ENCODE measurements around the gene ACSM5. TPM values are rescaled to one million over a fixed set of nuclear protein-coding genes. Genes with fewer than 3 reads are reported as not detected.

Gene ACSM5
- total RNA-seq, 2 experiments from 2014 or later, result not detected

DNA sequence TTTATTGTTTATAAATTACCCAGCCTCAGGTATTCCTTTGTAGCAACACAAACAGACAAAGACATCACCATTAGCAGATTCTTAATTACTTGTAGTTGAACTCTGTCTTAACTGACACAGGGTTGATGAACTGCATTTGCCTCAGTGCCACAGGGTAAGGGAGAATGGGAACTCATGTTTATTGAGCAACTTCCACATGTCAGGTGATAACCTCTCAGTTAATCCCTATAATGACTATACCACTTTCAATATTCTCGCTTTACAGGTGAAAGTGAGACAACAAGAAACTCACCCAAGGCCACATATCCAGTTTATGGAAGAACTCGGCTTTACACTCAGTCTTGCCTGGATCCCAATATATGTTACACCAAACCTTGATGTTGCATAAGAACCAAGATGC, 13.4 kb upstream of the ACSM5 start:
- Mint-ChIP-seq H3K4me1 (ENCODE audit: low read depth) (no peaks in the 10 kb centered on the region), H3K36me3 (ENCODE audit: low read depth) (no peaks in the 10 kb centered on the region), H3K27me3 (no peaks in the 10 kb centered on the region), H3K4me3 (no peak overlapping the region), H3K9me3 (no peaks in the 10 kb centered on the region), H3K27ac (no peak overlapping the region)
- ChIA-PET POLR2A (no interaction called here), CTCF (no interaction called here)
- Histone ChIP-seq H3K4me1 (ENCODE audit: insufficient read depth, low read length) (no peaks in the 10 kb centered on the region), H3K27ac (ENCODE audit: low read depth in 1 of 2, low read length in 2 of 2) (no peak overlapping the region), H3K9me3 (ENCODE audit: control insufficient read depth in 1 of 2, insufficient read depth in 1 of 2, low read length in 2 of 2) (no peaks in the 10 kb centered on the region), H3K27me3 (ENCODE audit: control insufficient read depth in 1 of 2, insufficient read depth in 2 of 2, low read length in 2 of 2) (no peaks in the 10 kb centered on the region), H3K4me3 (ENCODE audit: low read length) (no peak overlapping the region), H3K36me3 (ENCODE audit: insufficient read depth, low read length) (no peaks in the 10 kb centered on the region)
- intact Hi-C loops (cut with DNase I, micrococcal nuclease), result no loop called here
- ATAC-seq (ENCODE audit: poor library complexity), result no peak
- TF ChIP-seq, protein P1, sequence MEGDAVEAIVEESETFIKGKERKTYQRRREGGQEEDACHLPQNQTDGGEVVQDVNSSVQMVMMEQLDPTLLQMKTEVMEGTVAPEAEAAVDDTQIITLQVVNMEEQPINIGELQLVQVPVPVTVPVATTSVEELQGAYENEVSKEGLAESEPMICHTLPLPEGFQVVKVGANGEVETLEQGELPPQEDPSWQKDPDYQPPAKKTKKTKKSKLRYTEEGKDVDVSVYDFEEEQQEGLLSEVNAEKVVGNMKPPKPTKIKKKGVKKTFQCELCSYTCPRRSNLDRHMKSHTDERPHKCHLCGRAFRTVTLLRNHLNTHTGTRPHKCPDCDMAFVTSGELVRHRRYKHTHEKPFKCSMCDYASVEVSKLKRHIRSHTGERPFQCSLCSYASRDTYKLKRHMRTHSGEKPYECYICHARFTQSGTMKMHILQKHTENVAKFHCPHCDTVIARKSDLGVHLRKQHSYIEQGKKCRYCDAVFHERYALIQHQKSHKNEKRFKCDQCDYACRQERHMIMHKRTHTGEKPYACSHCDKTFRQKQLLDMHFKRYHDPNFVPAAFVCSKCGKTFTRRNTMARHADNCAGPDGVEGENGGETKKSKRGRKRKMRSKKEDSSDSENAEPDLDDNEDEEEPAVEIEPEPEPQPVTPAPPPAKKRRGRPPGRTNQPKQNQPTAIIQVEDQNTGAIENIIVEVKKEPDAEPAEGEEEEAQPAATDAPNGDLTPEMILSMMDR (IDR thresholded peaks at IDR 0.05), result no peak
- DNase-seq, result no peak

DNA sequence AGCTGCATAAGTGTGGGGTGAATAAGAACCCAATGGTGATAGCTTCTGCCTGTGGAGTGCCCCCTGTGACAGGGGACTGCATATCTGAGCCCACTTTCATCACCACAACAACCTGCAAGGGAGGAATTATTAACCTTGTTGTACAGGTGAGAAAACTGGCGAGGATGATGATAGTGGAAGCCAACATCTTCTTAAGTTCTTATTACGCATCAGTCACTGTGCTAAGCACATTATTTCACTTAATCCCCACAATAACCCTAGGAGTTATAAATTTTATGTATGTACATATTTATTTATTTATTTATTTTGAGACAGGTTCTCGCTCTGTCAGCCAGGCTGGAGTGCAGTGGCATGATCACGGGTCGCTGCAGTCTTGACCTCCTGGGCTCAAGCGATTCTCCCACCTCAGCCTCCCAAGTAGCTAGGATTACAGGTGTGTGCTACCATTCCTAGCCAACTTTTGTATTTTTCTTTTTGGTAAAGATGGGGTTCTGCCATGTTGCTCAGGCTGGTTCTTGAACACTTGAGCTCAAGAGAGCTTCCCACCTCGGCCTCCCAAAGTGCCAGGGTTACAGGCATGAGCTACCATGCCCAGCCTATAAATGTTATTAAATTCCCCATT, 12.4 kb upstream of the ACSM5 start:
- H3K36me3 Mint-ChIP-seq (ENCODE audit: low read depth), result no peaks in the 10 kb centered on the region
- Histone ChIP-seq H3K27ac (ENCODE audit: low read depth in 1 of 2, low read length in 2 of 2) (no peak overlapping the region), H3K9me3 (ENCODE audit: control insufficient read depth in 1 of 2, insufficient read depth in 1 of 2, low read length in 2 of 2) (no peaks in the 10 kb centered on the region), H3K27me3 (ENCODE audit: control insufficient read depth in 1 of 2, insufficient read depth in 2 of 2, low read length in 2 of 2) (no peaks in the 10 kb centered on the region), H3K4me3 (ENCODE audit: low read length) (no peak overlapping the region), H3K4me1 (ENCODE audit: insufficient read depth, low read length) (no peaks in the 10 kb centered on the region), H3K36me3 (ENCODE audit: insufficient read depth, low read length) (no peaks in the 10 kb centered on the region)
- TF ChIP-seq, protein P1 (IDR thresholded peaks at IDR 0.05), result no peak
- DNase-seq (no peak), ATAC-seq (ENCODE audit: poor library complexity) (no peak)
- no peaks in the 10 kb centered on the region for H3K27me3 Mint-ChIP-seq
- ChIA-PET POLR2A (no interaction called here), CTCF (no interaction called here)
- no peak overlapping the region for H3K4me3 Mint-ChIP-seq
- H3K27ac Mint-ChIP-seq, result no peak overlapping the region
- intact Hi-C loops (cut with DNase I, micrococcal nuclease), result no loop called here
- H3K4me1 Mint-ChIP-seq (ENCODE audit: low read depth), result no peaks in the 10 kb centered on the region
- no peaks in the 10 kb centered on the region for H3K9me3 Mint-ChIP-seq

DNA sequence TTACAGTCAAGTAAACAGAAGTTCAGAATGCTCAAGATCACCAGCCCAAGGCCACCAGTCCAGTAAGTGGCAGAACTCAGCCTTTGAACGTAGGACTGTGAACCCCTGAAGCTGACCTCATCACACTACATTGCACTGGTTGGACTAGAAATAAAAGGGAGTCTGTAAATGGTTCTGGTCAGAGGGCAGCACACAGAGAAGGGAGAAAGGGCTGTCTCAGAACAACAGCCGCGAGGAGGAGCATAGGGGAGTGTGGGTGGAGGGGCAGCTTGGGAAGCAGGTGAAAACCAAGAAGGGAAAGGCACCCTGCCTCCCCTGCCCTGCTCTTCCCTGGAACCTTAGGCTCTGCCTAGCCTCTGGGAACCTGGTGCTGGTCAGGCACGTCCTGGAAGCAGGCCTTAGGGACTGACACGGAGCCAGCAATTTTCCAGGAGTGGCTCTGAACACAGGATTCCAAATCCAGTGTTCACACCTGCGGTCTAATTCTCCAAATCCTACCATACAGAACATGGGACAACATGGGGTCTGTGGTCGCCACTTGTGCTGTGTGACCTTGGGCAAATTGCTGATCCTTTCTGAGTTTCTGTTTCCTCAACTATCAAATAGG, 11.8 kb upstream of the ACSM5 start:
- no peak overlapping the region for H3K4me3 ChIP-seq (ENCODE audit: low read length)
- H3K27me3 ChIP-seq (ENCODE audit: control insufficient read depth in 1 of 2, insufficient read depth in 2 of 2, low read length in 2 of 2), result no peaks in the 10 kb centered on the region
- no peaks in the 10 kb centered on the region for H3K9me3 ChIP-seq (ENCODE audit: control insufficient read depth in 1 of 2, insufficient read depth in 1 of 2, low read length in 2 of 2)
- H3K27ac Mint-ChIP-seq, result no peak overlapping the region
- CTCF ChIA-PET, result no interaction called here
- H3K27ac ChIP-seq (ENCODE audit: low read depth in 1 of 2, low read length in 2 of 2), result no peak overlapping the region
- no peaks in the 10 kb centered on the region for H3K36me3 ChIP-seq (ENCODE audit: insufficient read depth, low read length)
- no peaks in the 10 kb centered on the region for H3K4me1 Mint-ChIP-seq (ENCODE audit: low read depth)
- H3K4me3 Mint-ChIP-seq, result no peak overlapping the region
- H3K36me3 Mint-ChIP-seq (ENCODE audit: low read depth), result no peaks in the 10 kb centered on the region
- H3K9me3 Mint-ChIP-seq, result no peaks in the 10 kb centered on the region
- ATAC-seq (ENCODE audit: poor library complexity) (no peak), DNase-seq (no peak)
- H3K27me3 Mint-ChIP-seq, result no peaks in the 10 kb centered on the region
- POLR2A ChIA-PET, result no interaction called here
- no peaks in the 10 kb centered on the region for H3K4me1 ChIP-seq (ENCODE audit: insufficient read depth, low read length)
- intact Hi-C loops (cut with DNase I, micrococcal nuclease), result no loop called here
- TF ChIP-seq, protein P1 (IDR thresholded peaks at IDR 0.05), result no peak
